Skeletal muscle tissue (tissue), 4 donors: ENCODE data around the gene RACK1. TPM values are rescaled to one million over a fixed set of nuclear protein-coding genes. Genes with fewer than 3 reads are reported as not detected.
"Not testable (repeated sequence)": the region's sequence is repeated elsewhere in the genome, so short reads cannot be mapped to it uniquely, and the experiment has no call there.

Experiments
- H3K27ac ChIP-seq: one replicate; pipeline ENCODE4 v1.7.0; 2013; ENCODE audit warnings: mild to moderate bottlenecking, low read depth, low read length, inconsistent platforms
- H3K27me3 ChIP-seq, 3 donors: one replicate each; pipeline ENCODE4 v1.7.0; 2013; ENCODE audit warnings: low read length in 3 of 3; ENCODE audit not compliant: control insufficient read depth in 3 of 3, insufficient read depth in 3 of 3
- H3K36me3 ChIP-seq, 3 donors: one replicate each; pipeline ENCODE4 v1.7.0; 2013; ENCODE audit warnings: low read length in 3 of 3; ENCODE audit not compliant: control insufficient read depth in 3 of 3, insufficient read depth in 3 of 3
- H3K4me1 ChIP-seq, 3 donors: one replicate each; pipeline ENCODE4 v1.7.0; 2013; ENCODE audit warnings: low read length in 3 of 3, mild to moderate bottlenecking in 3 of 3; ENCODE audit not compliant: control insufficient read depth in 3 of 3, insufficient read depth in 3 of 3
- H3K4me3 ChIP-seq, 3 donors: one replicate each; pipeline ENCODE4 v1.7.0; 2013; ENCODE audit warnings: low read length in 3 of 3
- H3K9ac ChIP-seq, 3 donors: one replicate each; pipeline ENCODE4 v1.7.0; 2013; ENCODE audit warnings: low read length in 3 of 3, mild to moderate bottlenecking in 3 of 3, moderate library complexity in 2 of 3, low read depth in 1 of 3
- H3K9me3 ChIP-seq, 3 donors: one replicate each; pipeline ENCODE4 v1.7.0; 2013; ENCODE audit warnings: low read length in 3 of 3; ENCODE audit not compliant: control insufficient read depth in 3 of 3
- total RNA-seq: library from RNA; depleted of rRNA; stranded (reverse); fragments of >200 nt; gene quantifications from one replicate; pipeline ENCODE4 v1.2.3, GENCODE V29; 2014
- donor health status: Osteomylitis.

RACK1 gene
- total RNA-seq, 1 donor from 2014 or later = 4,748 TPM

DNA sequence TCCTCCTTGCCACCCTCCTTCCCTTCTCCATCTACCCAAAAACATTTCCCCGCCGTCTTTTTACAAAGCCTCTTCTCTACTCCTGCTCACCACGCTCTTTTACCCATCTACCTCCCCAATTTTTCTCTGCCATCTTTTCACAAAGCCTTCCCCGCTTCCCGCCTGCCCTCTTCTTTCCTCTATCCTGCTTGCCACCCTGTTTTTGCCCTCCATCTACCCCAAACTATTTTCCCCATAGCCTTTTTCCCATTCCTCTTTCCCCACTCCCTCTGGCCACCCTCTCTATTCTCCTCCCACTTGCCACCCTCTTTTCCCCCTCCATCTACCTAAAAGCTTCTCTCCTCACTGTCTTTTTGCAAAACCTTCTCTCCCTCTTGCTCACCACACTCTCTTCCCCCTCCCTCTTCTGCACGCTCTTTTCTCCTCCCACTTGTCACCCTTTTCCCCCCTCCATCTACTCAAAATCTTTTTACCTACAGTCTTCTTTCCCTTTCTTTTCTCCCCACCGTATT is 36.6 kb upstream of the RACK1 start:
- H3K9ac ChIP-seq = no peak overlapping the region
- no peaks in the 10 kb centered on the region for H3K4me1 ChIP-seq
- no peaks in the 10 kb centered on the region for H3K36me3 ChIP-seq
- no peaks in the 10 kb centered on the region for H3K9me3 ChIP-seq
- H3K4me3 ChIP-seq = no peak overlapping the region
- H3K27me3 ChIP-seq = no peaks in the 10 kb centered on the region
- no peak overlapping the region for H3K27ac ChIP-seq

DNA sequence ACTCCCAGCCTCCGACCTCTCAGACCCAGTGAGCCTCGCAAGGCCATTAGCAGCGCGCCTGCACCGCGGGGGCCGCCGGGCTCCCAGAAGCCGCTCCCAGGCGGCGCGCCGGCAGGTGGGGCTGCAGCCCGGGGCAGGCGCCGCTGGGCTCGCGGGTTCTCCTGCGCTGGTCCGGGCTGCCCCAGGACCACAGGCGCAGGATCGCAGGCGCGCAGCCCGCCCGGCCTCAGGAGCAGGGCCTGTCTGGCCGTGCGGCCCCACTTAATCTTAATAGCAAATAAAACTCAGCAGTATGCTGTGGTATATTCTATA is 29.7 kb upstream of the RACK1 start:
- H3K36me3 ChIP-seq, H3K27ac ChIP-seq, H3K9me3 ChIP-seq, H3K27me3 ChIP-seq, H3K9ac ChIP-seq, H3K4me1 ChIP-seq, H3K4me3 ChIP-seq: not testable (repeated sequence)

DNA sequence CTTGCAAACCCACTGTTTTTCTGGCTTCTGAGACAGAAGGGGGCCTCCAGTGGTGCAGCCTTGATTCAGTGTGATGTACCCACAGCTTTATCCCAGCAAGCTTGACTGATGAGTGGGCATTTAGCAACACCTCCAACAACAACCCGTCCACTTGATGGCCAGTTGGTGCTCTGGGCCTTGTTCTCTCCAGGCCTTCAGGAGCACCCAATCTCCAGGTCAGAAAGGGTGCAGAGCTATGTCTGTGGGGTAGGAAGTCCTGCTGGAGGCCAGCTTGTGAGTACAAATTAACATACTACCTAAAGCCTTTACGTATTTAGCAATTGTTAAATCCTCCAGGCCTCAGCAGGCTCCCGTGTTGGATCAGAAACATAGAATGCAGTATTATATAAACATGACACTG is 27.4 kb upstream of the RACK1 start:
- no peaks in the 10 kb centered on the region for H3K27me3 ChIP-seq
- no peaks in the 10 kb centered on the region for H3K4me1 ChIP-seq
- H3K9me3 ChIP-seq = no peaks in the 10 kb centered on the region
- no peak overlapping the region for H3K4me3 ChIP-seq
- H3K27ac ChIP-seq = no peak overlapping the region
- no peak overlapping the region for H3K9ac ChIP-seq
- H3K36me3 ChIP-seq = peaks cover 0 to 3% (median 2%) of the 10 kb centered on the region in 3 donors

DNA sequence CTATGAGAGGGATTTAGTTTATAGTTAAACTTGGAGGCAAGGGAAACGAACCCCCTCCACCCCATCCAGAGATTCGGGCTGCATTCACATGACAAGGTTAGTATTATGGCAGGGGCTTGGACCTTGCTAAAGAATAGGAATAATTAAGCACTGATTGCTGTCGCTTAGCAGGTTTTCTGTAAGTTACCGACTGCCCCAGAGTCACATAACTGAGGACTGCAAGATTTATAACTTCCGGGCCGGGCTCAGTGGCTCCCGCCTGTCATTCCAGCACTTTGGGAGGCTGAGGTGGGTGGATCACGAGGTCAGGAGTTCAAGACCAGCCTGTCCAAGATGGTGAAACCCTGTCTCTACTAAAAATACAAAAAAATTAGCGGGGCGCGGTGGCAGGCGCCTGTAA is 24.2 kb upstream of the RACK1 start:
- not testable (repeated sequence) for H3K27ac ChIP-seq, H3K4me1 ChIP-seq, H3K9ac ChIP-seq, H3K27me3 ChIP-seq, H3K9me3 ChIP-seq, H3K4me3 ChIP-seq
- peaks cover 11 to 14% (median 12%) of the 10 kb centered on the region in 3 donors for H3K36me3 ChIP-seq

DNA sequence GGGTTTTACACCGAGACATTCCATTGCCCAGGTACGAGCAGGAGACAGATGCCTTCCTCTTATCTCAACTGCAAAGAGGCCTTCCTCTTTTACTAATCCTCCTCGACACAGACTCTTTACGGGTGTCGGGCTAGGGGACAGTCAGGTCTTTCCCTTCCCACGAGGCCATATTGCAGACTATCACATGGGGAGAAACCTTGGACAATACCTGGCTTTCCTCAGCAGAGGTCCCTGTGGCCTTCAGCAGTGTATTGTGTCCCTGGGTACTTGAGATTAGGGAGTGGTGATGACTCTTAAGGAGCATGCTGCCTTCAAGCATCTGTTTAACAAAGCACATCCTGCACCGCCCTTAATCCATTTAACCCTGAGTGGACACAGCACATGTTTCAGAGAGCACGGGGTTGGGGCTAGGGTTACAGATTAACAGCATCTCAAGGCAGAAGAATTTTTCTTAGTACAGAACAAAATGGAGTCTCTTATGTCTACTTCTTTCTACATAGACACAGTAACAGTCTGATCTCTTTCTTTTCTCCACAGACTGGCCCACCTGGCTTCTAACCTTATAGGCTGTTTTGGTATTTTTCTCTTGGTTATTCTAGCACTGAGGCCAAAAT is 23.7 kb upstream of the RACK1 start:
- not testable (repeated sequence) for H3K4me1 ChIP-seq, H3K9ac ChIP-seq, H3K27me3 ChIP-seq, H3K4me3 ChIP-seq, H3K9me3 ChIP-seq, H3K27ac ChIP-seq
- H3K36me3 ChIP-seq = peaks cover 11 to 14% (median 12%) of the 10 kb centered on the region in 3 donors

DNA sequence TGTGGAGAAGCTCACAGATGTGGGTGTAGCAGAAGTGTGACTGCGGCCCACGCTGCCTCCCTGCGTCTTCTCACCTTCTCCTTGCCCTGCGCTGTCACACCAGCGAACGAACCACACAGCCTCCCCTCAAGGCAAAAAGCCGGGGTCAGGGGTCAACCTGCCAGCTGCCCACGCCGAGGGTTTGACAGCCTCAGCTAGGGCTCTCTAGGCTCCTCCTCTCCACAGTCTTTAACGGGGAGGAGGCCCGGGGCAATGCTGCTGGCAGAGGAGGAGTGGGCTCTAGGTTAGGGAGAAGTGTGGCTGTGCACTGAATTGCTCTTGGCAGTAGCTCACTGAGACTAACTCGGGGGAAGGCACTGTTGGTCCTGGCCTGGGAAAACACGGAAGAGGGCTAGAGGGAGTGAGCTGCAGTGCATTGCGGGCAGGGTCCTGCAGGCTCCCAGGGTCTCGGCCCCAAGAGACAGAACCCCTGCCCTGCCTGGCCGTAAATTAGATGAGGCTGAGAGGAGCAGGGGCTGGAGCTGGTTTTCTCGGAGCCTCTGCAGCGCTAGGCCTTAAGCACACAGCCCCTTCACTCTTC is 21.5 kb upstream of the RACK1 start:
- no peaks in the 10 kb centered on the region for H3K27me3 ChIP-seq
- H3K9ac ChIP-seq = no peak overlapping the region
- H3K4me3 ChIP-seq = no peak overlapping the region
- H3K27ac ChIP-seq = no peak overlapping the region
- no peaks in the 10 kb centered on the region for H3K9me3 ChIP-seq
- H3K36me3 ChIP-seq = peaks cover 9 to 16% (median 12%) of the 10 kb centered on the region in 3 donors
- peaks cover 6 to 17% (median 11%) of the 10 kb centered on the region in 3 donors for H3K4me1 ChIP-seq

DNA sequence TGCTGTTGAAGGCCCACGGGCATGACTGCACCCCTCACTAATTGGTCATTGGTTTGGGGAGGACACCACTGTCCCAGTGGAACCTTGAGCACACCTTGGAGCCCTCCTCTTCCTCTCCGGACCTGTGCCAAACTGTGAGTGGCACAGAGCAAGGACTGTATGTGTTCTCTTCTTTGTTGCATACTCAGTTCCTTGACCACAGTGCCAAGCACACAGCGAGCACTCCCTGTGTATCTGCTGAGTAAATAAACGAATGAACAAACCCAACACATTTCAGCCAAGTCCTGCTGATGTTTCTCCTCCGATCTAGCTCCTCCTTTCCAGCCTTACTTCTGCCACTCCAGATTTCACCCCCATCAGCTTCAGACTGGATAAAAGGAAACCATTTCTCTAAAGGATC is 19.9 kb upstream of the RACK1 start:
- H3K4me3 ChIP-seq = no peak overlapping the region
- peaks cover 21 to 32% (median 26%) of the 10 kb centered on the region in 3 donors for H3K4me1 ChIP-seq
- no peaks in the 10 kb centered on the region for H3K9me3 ChIP-seq
- peaks cover 9 to 16% (median 12%) of the 10 kb centered on the region in 3 donors for H3K36me3 ChIP-seq
- no peaks in the 10 kb centered on the region for H3K27me3 ChIP-seq
- no peak overlapping the region for H3K27ac ChIP-seq
- H3K9ac ChIP-seq = no peak overlapping the region

DNA sequence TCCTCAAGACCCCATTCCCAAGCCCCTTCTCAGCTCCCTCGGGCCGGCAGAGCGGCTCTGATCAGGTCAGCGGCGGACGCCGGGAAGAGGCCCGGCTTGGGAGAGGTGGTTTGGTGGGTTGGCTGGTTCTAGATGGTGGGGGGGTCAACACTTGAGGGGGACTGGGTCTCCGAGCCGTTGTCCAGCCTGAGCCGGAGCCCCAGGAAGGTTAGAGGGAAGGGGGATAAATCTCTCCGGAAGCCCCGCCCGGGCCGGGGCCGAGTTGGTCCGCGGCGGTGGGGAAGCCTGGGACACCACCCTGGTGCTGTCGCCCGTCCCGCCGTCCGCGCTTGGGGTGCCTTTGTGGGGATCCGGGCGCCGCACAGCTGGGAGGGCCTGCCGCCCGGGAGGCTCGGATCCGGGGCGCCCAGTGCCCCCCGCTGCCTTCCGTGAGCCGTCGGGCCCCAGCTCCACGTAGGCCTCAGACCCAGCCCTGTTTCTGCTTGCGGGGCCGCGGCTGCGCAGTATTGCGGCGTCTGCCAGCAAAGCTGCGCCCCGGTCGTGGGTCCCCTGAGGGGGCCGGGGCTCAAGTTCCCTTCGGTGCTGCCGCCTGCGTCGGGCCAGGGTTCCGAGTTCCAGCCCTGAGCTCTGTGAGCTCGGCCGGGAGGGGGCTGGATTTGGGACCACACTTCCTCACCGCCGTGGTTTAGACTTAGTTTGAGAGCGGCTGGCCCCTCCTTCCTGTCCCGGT is 17.8 kb upstream of the RACK1 start:
- Histone ChIP-seq H3K9me3 (no peaks in the 10 kb centered on the region), H3K4me3 (peak overlapping the region; percentile 97 to 100 (median 98)), H3K9ac (peak overlapping the region; percentile 99), H3K27ac (peak overlapping the region; percentile 100), H3K36me3 (peaks cover 9 to 16% (median 14%) of the 10 kb centered on the region in 3 donors), H3K4me1 (peaks cover 32 to 46% (median 39%) of the 10 kb centered on the region in 3 donors), H3K27me3 (no peaks in the 10 kb centered on the region)

DNA sequence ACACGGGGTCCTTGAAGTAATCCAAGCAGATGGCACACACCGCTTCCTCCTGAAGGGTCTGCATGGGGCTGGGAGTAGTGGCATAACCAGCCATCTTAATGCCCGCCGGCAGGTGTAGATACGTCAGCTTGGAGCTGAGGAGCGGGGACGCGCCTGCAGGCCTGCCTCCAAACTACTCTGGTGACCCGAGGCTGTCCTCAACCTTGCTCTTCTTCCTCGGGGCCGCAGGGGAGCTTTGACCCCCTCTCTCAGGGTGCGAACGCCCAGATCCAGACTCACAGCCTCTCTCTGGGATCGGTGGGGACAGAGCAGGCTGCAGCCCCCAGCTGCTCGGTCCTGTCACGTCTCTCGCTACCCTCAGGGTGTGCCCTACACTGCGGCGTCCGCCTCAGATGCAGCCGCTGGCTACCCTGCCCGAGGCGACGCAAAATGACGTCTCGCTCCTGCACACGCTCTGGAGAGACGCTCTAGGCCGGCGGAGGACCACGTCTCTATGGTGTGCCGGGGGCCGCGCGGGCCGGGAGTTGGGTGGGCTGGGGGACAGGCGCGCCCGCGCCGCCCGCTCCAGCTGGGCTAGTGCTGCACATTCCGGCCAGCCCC is 17.1 kb upstream of the RACK1 start, which contains the start of gene TRIM52:
TRIM52 (minus strand) TSS at position 424 of the 600 bp plus-strand sequence; CDS start at position 94, 330 bp downstream.
- Histone ChIP-seq H3K36me3 (peaks cover 9 to 16% (median 14%) of the 10 kb centered on the region in 3 donors), H3K27me3 (no peaks in the 10 kb centered on the region), H3K4me3 (peak within 1 kb of the TSS; percentile 97 to 100 (median 98)), H3K9me3 (no peaks in the 10 kb centered on the region), H3K9ac (peak within 1 kb of the TSS; percentile 99), H3K27ac (peak within 1 kb of the TSS; percentile 100), H3K4me1 (peaks cover 36 to 51% (median 42%) of the 10 kb centered on the region in 3 donors)
